K562 (cell line): ENCODE results near the gene CHST10. TPM values are rescaled to one million over a fixed set of nuclear protein-coding genes. Genes with fewer than 3 reads are reported as not detected.

Experiments used
- HNRNPK ChIP-seq: fragments of 200-400 bp; formaldehyde crosslinking; IDR thresholded peaks from one replicate; pipeline ENCODE4 v1.6.1; 2018; ENCODE audit warnings: mild to moderate bottlenecking, low read depth, low read length; ENCODE audit not compliant: poor library complexity, severe bottlenecking
- MAFG ChIP-seq: fragments of 450-650 bp; conservative IDR thresholded peaks from 2 replicates; pipeline ENCODE4 v1.6.1; 2016; ENCODE audit warnings: missing genetic modification characterization, missing compliant biosample characterization
- MEF2D ChIP-seq: conservative IDR thresholded peaks from 2 replicates; pipeline ENCODE4 v1.6.1; 2016; ENCODE audit warnings: low read depth, missing genetic modification characterization, missing compliant biosample characterization
- RHOXF2B ChIP-seq: fragments of 250-450 bp; sonication (Bioruptor Pico); conservative IDR thresholded peaks from 2 replicates; pipeline ENCODE4 v1.5.1; 2021
- ZNF318 ChIP-seq, 2 experiments: fragments of 450-650 bp; IDR thresholded peaks; 2 replicates each; pipeline ENCODE4 v1.6.1; 2016; ENCODE audit warnings: mild to moderate bottlenecking in 2 of 2, borderline replicate concordance in 1 of 2, low read depth in 1 of 2, moderate library complexity in 1 of 2
- polyA plus RNA-seq, 8 experiments: library from polyadenylated mRNA; depleted of rRNA in 4 of 8; stranded (reverse) in 5 of 8; unstranded in 3 of 8; fragments of >200 nt; fragmentation: Nextera tagmentation in 2 of 8; fragmentation: Illumina TruSeq in 1 of 8; extraction: Ambion mirVana in 2 of 8; extraction: Trizol in 1 of 8; gene quantifications; 2 replicates each; pipeline versions ENCODE4 v1.2.1 to v1.2.3, GENCODE V29; 2011 to 2014; ENCODE audit warnings: inconsistent platforms in 1 of 8, missing spikeins in 1 of 8
- total RNA-seq, 7 experiments: library from RNA; depleted of rRNA in 6 of 7; stranded (reverse); fragments of >200 nt in 6 of 7; fragmentation: Illumina TruSeq in 2 of 7; extraction: Trizol in 2 of 7; gene quantifications; 2 replicates each; pipeline versions ENCODE4 v1.2.1 to v1.2.3, GENCODE V29; 2011 to 2021; ENCODE audit warnings: low replicate concordance in 1 of 7

Gene CHST10
- total and polyA plus RNA-seq, 9 of the 15 experiments (the other 6 are each of a cell fraction or from before 2014, with no cell fraction given): 1.3 to 30.9 (median 19.3) TPM

GRCh38 chr2:100460904-100461530 is 43.5 kb upstream of the CHST10 start (continued):
- no peak for TF ChIP-seq ZNF318 (IDR thresholded peaks at IDR 0.05; ENCODE audit: borderline replicate concordance in 1 of 2, low read depth in 1 of 2)
- no peak for TF ChIP-seq RHOXF2B
- TF ChIP-seq MAFG: no peak
- no peak for TF ChIP-seq HNRNPK
- no peak for TF ChIP-seq MEF2D
